CD4-positive, alpha-beta T cell treated with Interleukin-2 at 100 ng/mL for 4 hours (primary cell): Measurements from ENCODE around the gene HOOK2.
"Not testable (repeated sequence)": the region's sequence is repeated elsewhere in the genome, so short reads cannot be mapped to it uniquely, and the experiment has no call there.

Experiments used
- DNase-seq: peaks from one replicate; pipeline ENCODE4 v3.0.0-alpha.2; 2020; ENCODE audit warnings: low spot score

HOOK2 gene

DNA sequence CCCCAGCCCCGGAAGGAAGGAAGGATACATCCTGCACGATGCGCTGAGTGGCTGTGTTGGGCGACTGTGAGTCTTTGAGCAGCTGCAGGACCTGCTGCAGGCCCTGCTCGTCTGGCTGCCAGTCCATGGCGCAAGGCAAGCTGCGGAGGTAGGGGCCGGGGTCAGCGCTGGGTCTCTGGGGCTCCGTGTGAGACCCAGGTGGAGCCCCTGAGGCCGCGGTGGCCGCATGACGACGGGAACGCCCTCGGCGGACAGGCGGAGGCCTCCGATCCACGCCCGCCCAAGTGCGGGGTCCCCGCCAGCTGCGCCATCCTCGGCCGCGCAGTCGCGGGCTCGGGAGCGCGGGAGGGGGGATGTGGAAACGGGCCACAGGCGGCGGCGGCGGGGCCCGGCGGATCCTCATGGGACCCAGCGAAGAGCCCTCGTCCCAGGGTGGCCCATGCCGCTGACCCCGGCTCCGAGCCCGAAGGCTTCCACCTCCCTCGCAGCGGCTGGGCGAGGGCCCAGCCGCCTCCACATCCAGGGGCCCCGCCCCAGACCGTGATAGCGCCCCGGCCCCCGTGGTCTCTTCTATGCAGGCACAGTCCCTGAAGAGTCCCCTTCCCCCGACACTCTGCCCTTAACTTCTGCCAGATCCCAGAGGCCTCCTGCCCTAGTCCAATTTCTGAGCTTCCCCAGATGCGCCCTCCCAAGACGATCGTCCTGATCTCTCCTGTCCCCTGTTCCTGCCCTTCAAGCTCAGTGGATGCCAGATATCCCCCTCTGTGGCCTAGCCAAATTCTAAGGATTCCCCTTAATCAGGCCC, 54.3 kb downstream of the HOOK2 start:
- DNase-seq, result no peak

DNA sequence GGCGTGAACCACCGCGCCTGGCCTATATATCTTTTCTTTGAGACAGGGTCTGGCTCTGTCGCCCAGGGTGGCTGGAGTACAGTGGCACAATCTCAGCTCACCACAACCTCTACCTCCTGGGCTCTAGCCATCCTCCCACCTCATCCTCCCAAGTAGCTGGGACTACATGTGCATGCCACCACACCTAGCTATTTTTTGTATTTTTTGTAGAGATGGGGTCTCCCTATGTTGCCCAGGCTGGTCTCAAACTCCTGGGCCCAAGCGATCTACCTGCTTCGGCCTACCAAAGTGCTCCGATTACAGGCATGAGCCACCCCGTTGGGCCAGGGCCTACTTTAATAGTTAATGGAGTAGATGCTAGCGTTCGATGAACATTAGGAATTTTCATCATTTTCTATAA, 55.1 kb downstream of the HOOK2 start:
- no peak for DNase-seq

DNA sequence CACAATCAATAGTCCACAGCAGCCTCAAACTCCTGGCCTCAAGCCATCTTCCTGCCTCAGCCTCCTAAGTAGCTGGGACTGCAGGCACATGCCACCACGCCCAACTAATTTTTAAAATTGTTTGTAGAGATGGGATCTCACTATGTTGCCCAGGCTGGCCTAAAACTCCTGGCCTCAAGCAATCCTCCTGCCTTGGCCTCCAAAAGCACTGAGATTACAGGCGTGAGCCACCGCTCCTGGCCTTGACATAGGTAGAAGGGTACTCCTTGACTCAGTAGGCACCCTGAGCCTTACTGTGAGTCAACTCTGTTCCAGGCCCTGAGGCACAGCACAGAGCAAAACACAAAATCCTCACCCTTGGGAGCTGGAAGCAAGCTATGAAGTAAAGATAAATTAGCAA, 59.4 kb downstream of the HOOK2 start:
- DNase-seq, result no peak

DNA sequence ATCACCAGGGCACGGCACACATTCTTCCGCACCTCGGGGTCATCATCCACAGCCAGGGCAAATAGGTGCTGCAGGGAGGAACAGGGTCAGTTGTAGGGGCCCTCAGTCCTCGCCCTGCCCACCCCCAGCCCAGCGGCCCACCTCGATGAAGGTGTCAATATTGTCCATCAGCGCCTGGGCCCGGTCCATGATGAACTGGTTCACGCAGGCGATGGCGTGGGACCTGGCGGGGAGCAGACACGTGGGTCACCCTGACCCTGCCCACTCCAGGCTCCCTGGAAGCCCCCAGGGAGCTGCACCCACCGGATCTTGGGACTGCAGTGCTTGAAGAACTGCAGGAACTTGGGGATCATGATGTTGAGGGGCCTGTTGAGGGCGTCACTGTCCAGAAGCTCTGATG, 60.2 kb downstream of the HOOK2 start:
- DNase-seq, result no peak

DNA sequence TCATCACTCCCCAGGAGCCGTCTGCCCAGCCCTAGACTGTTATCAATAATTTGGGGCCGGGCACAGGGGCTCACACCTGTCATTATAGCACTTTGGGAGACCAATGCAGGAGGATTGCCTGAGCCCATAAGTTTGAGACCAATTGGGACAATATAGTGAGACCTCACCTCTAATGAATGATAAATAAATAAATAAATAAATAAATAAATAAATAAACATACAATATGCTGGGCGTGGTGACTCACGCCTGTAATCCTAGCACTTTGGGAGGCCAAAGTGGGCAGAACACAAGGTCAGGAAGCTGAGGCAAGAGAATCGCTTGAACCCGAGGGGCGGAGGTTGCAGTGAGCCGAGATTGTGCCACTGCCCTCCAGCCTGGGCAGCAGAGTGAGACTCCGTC, 62.0 kb downstream of the HOOK2 start:
- not testable (repeated sequence) for DNase-seq
